ENCODE results near the gene ASF1A. TPM values are rescaled to one million over a fixed set of nuclear protein-coding genes. Genes with fewer than 3 reads are reported as not detected.
A peak's percentile ranks its signal among the peaks of the same experiment; 100 is the strongest.

Gene ASF1A
- total and polyA plus RNA-seq, 2 of the 13 experiments (the other 11 are each of a cell fraction or from before 2014, with no cell fraction given): 14.5 to 49.9 TPM

DNA sequence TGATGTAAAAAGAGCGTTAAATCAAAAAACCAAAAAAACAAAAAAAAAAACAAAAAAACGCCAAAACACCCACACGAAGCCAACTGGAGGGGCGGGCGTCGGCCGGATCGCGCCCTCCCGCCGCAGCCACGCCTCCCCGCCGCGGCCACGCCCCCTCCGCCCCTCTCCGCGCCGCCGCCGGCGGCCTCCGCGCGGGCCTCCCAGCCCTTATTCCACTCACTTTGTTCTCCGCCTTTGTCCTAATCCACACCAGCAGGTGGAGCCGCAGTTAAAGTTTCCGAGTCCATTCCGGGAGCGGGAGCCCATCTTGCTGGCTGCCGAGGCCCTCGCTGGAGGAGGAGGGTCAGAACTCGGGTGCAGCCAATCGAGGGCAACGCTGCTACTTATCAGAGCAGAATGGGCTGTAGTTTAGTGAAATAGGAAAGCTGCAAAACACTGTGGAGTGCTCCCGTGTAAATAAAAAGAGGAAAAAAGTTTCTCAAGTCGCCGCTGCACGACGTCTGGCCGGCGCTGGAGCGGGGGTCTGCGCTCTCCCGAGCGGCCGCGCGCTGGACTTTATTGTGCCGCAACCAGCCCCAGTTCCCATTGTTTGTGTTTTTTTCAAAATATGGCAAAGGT lies at the start of gene ASF1A (continued):
- TF ChIP-seq, protein P1, sequence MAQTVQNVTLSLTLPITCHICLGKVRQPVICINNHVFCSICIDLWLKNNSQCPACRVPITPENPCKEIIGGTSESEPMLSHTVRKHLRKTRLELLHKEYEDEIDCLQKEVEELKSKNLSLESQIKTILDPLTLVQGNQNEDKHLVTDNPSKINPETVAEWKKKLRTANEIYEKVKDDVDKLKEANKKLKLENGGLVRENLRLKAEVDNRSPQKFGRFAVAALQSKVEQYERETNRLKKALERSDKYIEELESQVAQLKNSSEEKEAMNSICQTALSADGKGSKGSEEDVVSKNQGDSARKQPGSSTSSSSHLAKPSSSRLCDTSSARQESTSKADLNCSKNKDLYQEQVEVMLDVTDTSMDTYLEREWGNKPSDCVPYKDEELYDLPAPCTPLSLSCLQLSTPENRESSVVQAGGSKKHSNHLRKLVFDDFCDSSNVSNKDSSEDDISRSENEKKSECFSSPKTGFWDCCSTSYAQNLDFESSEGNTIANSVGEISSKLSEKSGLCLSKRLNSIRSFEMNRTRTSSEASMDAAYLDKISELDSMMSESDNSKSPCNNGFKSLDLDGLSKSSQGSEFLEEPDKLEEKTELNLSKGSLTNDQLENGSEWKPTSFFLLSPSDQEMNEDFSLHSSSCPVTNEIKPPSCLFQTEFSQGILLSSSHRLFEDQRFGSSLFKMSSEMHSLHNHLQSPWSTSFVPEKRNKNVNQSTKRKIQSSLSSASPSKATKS (CRISPR knock-in tag; IDR thresholded peaks at IDR 0.05): no peak; the same call in 1 of the 2 replicates
- TF ChIP-seq ZNF10 (CRISPR knock-in tag; IDR thresholded peaks at IDR 0.05; ENCODE audit: borderline replicate concordance, low read depth) (no peak), ZNF788 (CRISPR knock-in tag; IDR thresholded peaks at IDR 0.05; ENCODE audit: borderline replicate concordance) (peak; percentile 80), HOXA7 (CRISPR knock-in tag; IDR thresholded peaks at IDR 0.05) (no peak), ZNF569 (CRISPR knock-in tag; IDR thresholded peaks at IDR 0.05; ENCODE audit: borderline replicate concordance) (0 out of 2 replicates have a peak, but pooled peaks have one; percentile 64), ZNF335 (CRISPR knock-in tag; IDR thresholded peaks at IDR 0.05) (peak; percentile 93), U2AF1 (optimal IDR thresholded peaks at IDR 0.05; ENCODE audit: low read depth, low read length) (no peak), ZNF230 (CRISPR knock-in tag; IDR thresholded peaks at IDR 0.05) (no peak; the same call in 1 of the 2 replicates), SKI (IDR thresholded peaks at IDR 0.05; ENCODE audit: partially characterized antibody) (peak; percentile 89), CHD2 (IDR thresholded peaks at IDR 0.05; ENCODE audit: low read depth, low read length) (0 out of 2 replicates have a peak, but pooled peaks have one; percentile 6), MTA3 (CRISPR knock-in tag; IDR thresholded peaks at IDR 0.05) (no peak)
- TF ChIP-seq, protein P2, sequence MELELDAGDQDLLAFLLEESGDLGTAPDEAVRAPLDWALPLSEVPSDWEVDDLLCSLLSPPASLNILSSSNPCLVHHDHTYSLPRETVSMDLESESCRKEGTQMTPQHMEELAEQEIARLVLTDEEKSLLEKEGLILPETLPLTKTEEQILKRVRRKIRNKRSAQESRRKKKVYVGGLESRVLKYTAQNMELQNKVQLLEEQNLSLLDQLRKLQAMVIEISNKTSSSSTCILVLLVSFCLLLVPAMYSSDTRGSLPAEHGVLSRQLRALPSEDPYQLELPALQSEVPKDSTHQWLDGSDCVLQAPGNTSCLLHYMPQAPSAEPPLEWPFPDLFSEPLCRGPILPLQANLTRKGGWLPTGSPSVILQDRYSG (CRISPR knock-in tag; IDR thresholded peaks at IDR 0.05): no peak
- TF ChIP-seq, protein P3, sequence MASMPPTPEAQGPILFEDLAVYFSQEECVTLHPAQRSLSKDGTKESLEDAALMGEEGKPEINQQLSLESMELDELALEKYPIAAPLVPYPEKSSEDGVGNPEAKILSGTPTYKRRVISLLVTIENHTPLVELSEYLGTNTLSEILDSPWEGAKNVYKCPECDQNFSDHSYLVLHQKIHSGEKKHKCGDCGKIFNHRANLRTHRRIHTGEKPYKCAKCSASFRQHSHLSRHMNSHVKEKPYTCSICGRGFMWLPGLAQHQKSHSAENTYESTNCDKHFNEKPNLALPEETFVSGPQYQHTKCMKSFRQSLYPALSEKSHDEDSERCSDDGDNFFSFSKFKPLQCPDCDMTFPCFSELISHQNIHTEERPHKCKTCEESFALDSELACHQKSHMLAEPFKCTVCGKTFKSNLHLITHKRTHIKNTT (CRISPR knock-in tag; IDR thresholded peaks at IDR 0.05): no peak
- TF ChIP-seq, protein P4, sequence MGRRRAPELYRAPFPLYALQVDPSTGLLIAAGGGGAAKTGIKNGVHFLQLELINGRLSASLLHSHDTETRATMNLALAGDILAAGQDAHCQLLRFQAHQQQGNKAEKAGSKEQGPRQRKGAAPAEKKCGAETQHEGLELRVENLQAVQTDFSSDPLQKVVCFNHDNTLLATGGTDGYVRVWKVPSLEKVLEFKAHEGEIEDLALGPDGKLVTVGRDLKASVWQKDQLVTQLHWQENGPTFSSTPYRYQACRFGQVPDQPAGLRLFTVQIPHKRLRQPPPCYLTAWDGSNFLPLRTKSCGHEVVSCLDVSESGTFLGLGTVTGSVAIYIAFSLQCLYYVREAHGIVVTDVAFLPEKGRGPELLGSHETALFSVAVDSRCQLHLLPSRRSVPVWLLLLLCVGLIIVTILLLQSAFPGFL (CRISPR knock-in tag; IDR thresholded peaks at IDR 0.05): no peak
- TF ChIP-seq, protein P5, sequence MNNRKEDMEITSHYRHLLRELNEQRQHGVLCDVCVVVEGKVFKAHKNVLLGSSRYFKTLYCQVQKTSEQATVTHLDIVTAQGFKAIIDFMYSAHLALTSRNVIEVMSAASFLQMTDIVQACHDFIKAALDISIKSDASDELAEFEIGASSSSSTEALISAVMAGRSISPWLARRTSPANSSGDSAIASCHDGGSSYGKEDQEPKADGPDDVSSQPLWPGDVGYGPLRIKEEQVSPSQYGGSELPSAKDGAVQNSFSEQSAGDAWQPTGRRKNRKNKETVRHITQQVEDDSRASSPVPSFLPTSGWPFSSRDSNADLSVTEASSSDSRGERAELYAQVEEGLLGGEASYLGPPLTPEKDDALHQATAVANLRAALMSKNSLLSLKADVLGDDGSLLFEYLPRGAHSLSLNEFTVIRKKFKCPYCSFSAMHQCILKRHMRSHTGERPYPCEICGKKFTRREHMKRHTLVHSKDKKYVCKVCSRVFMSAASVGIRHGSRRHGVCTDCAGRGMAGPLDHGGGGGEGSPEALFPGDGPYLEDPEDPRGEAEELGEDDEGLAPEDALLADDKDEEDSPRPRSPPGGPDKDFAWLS (CRISPR knock-in tag; IDR thresholded peaks at IDR 0.05; ENCODE audit: borderline replicate concordance): no peak
- TF ChIP-seq, protein P6, sequence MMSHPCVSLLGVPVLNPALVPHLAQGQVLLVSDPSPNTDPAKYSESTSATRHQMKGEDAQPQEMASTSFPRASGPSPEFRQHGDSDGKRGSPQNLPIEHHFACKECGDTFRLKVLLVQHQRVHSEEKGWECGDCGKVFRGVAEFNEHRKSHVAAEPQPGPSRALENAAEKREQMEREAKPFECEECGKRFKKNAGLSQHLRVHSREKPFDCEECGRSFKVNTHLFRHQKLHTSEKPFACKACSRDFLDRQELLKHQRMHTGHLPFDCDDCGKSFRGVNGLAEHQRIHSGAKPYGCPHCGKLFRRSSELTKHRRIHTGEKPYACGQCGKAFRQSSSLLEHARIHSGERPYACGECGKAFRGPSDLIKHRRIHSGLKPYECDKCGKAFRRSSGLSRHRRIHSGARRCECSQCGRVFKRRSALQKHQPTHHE (CRISPR knock-in tag; IDR thresholded peaks at IDR 0.05; ENCODE audit: borderline replicate concordance): 0 out of 2 replicates have a peak, but pooled peaks have one; percentile 17
- TF ChIP-seq, protein P7, sequence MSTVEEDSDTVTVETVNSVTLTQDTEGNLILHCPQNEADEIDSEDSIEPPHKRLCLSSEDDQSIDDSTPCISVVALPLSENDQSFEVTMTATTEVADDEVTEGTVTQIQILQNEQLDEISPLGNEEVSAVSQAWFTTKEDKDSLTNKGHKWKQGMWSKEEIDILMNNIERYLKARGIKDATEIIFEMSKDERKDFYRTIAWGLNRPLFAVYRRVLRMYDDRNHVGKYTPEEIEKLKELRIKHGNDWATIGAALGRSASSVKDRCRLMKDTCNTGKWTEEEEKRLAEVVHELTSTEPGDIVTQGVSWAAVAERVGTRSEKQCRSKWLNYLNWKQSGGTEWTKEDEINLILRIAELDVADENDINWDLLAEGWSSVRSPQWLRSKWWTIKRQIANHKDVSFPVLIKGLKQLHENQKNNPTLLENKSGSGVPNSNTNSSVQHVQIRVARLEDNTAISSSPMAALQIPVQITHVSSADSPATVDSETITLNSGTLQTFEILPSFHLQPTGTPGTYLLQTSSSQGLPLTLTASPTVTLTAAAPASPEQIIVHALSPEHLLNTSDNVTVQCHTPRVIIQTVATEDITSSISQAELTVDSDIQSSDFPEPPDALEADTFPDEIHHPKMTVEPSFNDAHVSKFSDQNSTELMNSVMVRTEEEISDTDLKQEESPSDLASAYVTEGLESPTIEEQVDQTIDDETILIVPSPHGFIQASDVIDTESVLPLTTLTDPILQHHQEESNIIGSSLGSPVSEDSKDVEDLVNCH (CRISPR knock-in tag; IDR thresholded peaks at IDR 0.05): no peak
